Karpas-422 (cell line): ENCODE data around the gene SLC39A6. TPM values are rescaled to one million over a fixed set of nuclear protein-coding genes. Genes with fewer than 3 reads are reported as not detected.

ENCODE experiments used
- DNase-seq: peaks from one replicate; pipeline ENCODE4 v3.0.0-alpha.2; 2015
- H2AFZ ChIP-seq: fragments of 200-600 bp; sonication (generic); 2 replicates; pipeline ENCODE4 v1.6.1; 2014; ENCODE audit warnings: antibody characterized with exemption, low read length, mixed read lengths
- H3K27ac ChIP-seq: fragments of 200-600 bp; sonication (generic); 2 replicates; pipeline ENCODE4 v1.5.1; 2014; ENCODE audit warnings: mild to moderate bottlenecking, low read length, moderate library complexity
- H3K27me3 ChIP-seq: fragments of 200-600 bp; sonication (generic); 2 replicates; pipeline ENCODE4 v1.6.1; 2014; ENCODE audit warnings: low read length, mixed read lengths
- H3K36me3 ChIP-seq: fragments of 200-600 bp; sonication (generic); 2 replicates; pipeline ENCODE4 v1.6.1; 2014; ENCODE audit warnings: low read length, mixed read lengths; ENCODE audit not compliant: insufficient read depth
- H3K4me1 ChIP-seq: fragments of 200-600 bp; sonication (generic); 2 replicates; pipeline ENCODE4 v1.6.1; 2014; ENCODE audit warnings: mild to moderate bottlenecking, low read length, mixed read lengths
- H3K4me2 ChIP-seq: fragments of 200-600 bp; sonication (generic); 2 replicates; pipeline ENCODE4 v1.6.1; 2014; ENCODE audit warnings: low read length, low read depth, mild to moderate bottlenecking; ENCODE audit not compliant: poor library complexity, severe bottlenecking
- H3K4me3 ChIP-seq: fragments of 200-600 bp; sonication (generic); 2 replicates; pipeline ENCODE4 v1.5.1; 2014; ENCODE audit warnings: mild to moderate bottlenecking, antibody characterized with exemption, low read length, mixed read lengths
- H3K79me2 ChIP-seq: fragments of 200-600 bp; sonication (generic); 2 replicates; pipeline ENCODE4 v1.6.1; 2014; ENCODE audit warnings: mild to moderate bottlenecking, low read length, mixed read lengths
- H3K9ac ChIP-seq: fragments of 200-600 bp; sonication (generic); 2 replicates; pipeline ENCODE4 v1.6.0; 2014; ENCODE audit warnings: low read length
- H3K9me2 ChIP-seq: fragments of 200-600 bp; sonication (generic), shearing (Covaris generic); replicated peaks from 2 replicates; pipeline ENCODE4 v1.6.0; 2014; ENCODE audit warnings: mild to moderate bottlenecking, low read length, moderate library complexity; ENCODE audit not compliant: insufficient read depth
- H3K9me3 ChIP-seq: fragments of 300-700, 200-600 bp; sonication (generic); 2 replicates; pipeline ENCODE4 v1.6.1; 2014; ENCODE audit warnings: low read length, mixed read lengths
- H4K20me1 ChIP-seq: fragments of 200-600 bp; sonication (generic); 2 replicates; pipeline ENCODE4 v1.6.1; 2014; ENCODE audit warnings: mild to moderate bottlenecking, antibody characterized with exemption, low read length, low read depth; ENCODE audit not compliant: insufficient read depth
- total RNA-seq: library from RNA; depleted of rRNA; stranded (reverse); fragments of >200 nt; shearing (Covaris generic); gene quantifications from 2 replicates; pipeline ENCODE4 v1.2.3, GENCODE V29; 2014; ENCODE audit warnings: low replicate concordance

SLC39A6 gene
- total RNA-seq, 1 experiment from 2014 or later: 114 TPM

DNA sequence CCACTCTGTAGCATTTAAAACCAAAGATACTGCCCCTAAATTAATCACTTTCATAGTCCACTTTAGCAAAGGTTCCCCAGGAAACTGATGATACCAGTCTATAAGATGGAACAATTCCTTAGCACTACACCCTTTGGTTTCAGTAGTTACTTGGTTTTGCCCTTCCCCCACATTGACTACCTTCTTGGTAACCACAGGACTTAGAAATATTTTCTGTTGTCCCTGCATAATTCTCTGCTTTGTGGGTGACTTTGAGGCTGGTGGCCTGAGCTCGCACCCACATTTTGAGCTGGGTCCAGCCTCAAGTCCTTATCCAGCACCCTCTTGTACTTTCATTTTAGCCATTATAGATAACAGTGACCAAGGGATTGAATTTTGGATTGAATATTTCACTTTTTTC lies 23.6 kb upstream of the SLC39A6 start:
- Histone ChIP-seq H2AFZ (no peak overlapping the region), H4K20me1 (no peaks in the 10 kb centered on the region), H3K4me3 (no peak overlapping the region), H3K27me3 (no peaks in the 10 kb centered on the region), H3K9ac (no peak overlapping the region), H3K4me1 (peaks cover 27% of the 10 kb centered on the region), H3K4me2 (no peak overlapping the region), H3K36me3 (peaks cover 79% of the 10 kb centered on the region), H3K27ac (no peak overlapping the region), H3K79me2 (peaks cover 9% of the 10 kb centered on the region), H3K9me3 (no peaks in the 10 kb centered on the region), H3K9me2 (no peaks in the 10 kb centered on the region)
- DNase-seq: no peak

DNA sequence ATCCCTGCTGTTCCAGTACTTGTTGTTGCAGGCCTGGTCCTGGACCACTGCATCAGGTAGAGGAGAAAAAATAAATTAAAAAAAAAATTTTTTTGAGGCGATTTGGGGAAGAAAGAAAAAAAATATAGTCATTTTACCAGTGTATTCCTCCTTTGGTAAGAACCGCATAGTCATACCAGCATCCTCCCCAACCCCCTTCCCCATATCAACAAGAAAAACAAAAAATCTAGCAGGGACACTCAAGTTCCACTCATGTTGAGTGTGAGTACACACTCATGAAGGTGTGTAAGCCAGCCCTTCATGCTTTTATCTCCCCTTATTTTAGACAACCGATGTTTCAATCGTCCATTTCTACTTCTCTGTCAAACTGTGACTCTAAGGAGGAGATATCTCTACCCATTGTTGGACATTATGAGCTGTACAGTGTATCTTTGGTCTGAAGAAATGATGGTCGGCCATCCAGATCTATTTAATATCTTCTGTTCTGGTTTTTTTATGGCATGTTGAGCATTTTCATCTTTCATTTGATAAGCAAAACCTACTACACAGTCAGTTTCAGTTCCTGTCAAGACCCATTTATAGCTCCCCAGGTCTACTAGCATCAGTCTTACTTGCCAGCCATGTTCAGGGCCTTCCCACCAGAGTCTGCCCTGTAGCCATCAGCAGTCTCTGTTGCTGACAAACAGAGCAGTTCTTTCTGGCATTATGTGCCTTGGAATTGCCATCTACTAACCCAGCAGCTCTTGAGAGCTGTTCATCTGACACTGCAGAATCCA lies 20.6 kb upstream of the SLC39A6 start:
- H3K4me1 ChIP-seq: peaks cover 36% of the 10 kb centered on the region
- peak; percentile 89 for DNase-seq
- peak overlapping the region; percentile 59 for H3K9ac ChIP-seq
- H3K27ac ChIP-seq: peak overlapping the region; percentile 88
- H4K20me1 ChIP-seq: no peaks in the 10 kb centered on the region
- H2AFZ ChIP-seq: no peak overlapping the region
- no peaks in the 10 kb centered on the region for H3K27me3 ChIP-seq
- peak overlapping the region; percentile 62 for H3K4me2 ChIP-seq
- no peaks in the 10 kb centered on the region for H3K9me3 ChIP-seq
- H3K79me2 ChIP-seq: peaks cover 19% of the 10 kb centered on the region
- peak overlapping the region; percentile 38; the same call in 1 of the 2 replicates for H3K4me3 ChIP-seq
- H3K36me3 ChIP-seq: peaks cover 80% of the 10 kb centered on the region
- no peaks in the 10 kb centered on the region for H3K9me2 ChIP-seq

DNA sequence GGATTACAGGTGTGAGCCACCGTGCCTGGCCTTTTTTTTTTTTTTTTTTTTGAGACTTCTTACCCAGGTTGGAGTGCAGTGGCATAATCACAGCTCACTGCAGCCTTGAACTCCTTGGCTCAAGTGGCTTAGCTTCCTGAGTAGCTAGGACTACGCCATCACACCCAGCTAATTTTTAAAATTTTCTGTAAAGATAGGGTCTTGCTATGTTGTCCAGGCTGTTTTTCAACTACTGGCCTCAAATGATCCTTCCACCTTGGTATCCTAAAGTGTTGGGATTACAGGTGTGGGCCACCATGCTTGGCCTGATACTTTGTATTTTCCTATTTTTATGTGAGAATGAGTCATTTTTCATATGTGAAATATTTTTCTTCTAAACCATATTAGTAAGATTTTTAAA lies 14.3 kb upstream of the SLC39A6 start:
- H3K36me3 ChIP-seq: peaks cover 64% of the 10 kb centered on the region
- H3K27ac ChIP-seq: no peak overlapping the region
- H3K27me3 ChIP-seq: no peaks in the 10 kb centered on the region
- H3K4me2 ChIP-seq: no peak overlapping the region
- H3K4me1 ChIP-seq: peaks cover 11% of the 10 kb centered on the region
- H3K4me3 ChIP-seq: no peak overlapping the region
- H4K20me1 ChIP-seq: no peaks in the 10 kb centered on the region
- no peak for DNase-seq
- no peak overlapping the region for H3K9ac ChIP-seq
- no peaks in the 10 kb centered on the region for H3K9me3 ChIP-seq
- no peaks in the 10 kb centered on the region for H3K9me2 ChIP-seq
- H2AFZ ChIP-seq: no peak overlapping the region
- H3K79me2 ChIP-seq: peaks cover 17% of the 10 kb centered on the region

DNA sequence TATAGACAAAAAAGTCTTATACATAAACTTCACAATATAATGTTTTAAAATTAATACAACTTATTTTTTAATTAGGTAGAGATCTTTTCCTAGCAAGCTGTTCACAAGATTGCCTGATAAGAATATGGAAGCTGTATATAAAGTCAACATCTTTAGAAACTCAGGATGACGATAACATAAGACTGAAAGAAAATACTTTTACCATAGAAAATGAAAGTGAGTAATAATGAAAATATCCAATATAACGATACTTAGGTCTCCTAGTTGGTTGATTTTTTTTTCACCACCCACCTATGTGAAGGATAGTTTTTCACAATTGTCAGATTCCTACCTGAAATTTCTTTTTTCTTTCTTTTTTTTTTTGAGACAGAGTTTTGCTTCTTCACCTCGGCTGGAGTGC lies 13.6 kb upstream of the SLC39A6 start:
- DNase-seq: no peak
- Histone ChIP-seq H3K27ac (no peak overlapping the region), H3K36me3 (peaks cover 67% of the 10 kb centered on the region), H3K4me3 (no peak overlapping the region), H4K20me1 (no peaks in the 10 kb centered on the region), H2AFZ (no peak overlapping the region), H3K4me1 (peaks cover 9% of the 10 kb centered on the region), H3K4me2 (no peak overlapping the region), H3K9me2 (no peaks in the 10 kb centered on the region), H3K79me2 (peaks cover 17% of the 10 kb centered on the region), H3K9me3 (no peaks in the 10 kb centered on the region), H3K27me3 (no peaks in the 10 kb centered on the region), H3K9ac (no peak overlapping the region)

DNA sequence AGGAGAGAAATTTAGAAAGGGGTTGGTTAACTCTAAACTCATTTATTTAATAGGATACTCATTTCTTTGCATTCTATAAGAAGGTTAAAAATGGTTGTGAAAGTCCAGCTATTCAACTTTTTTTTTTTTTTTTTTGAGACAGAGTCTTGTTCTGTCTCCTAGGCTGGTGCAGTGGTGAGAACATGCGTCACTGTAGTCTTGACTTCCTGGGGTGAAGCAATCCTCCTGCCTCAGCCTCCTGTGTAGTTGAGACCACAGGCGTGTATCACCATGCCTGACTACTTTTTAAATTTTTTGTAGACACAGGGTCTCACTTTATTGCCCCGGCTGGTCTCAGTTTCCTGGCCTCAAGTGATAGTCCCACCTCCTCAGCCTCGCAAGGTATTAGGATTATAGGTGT lies 12.4 kb upstream of the SLC39A6 start:
- DNase-seq: no peak
- Histone ChIP-seq H3K9me3 (no peaks in the 10 kb centered on the region), H3K4me2 (no peak overlapping the region), H3K9ac (no peak overlapping the region), H4K20me1 (no peaks in the 10 kb centered on the region), H3K9me2 (no peaks in the 10 kb centered on the region), H3K27ac (no peak overlapping the region), H3K79me2 (peaks cover 20% of the 10 kb centered on the region), H3K4me3 (no peak overlapping the region), H3K4me1 (peaks cover 5% of the 10 kb centered on the region), H3K27me3 (no peaks in the 10 kb centered on the region), H3K36me3 (peaks cover 67% of the 10 kb centered on the region), H2AFZ (no peak overlapping the region)

DNA sequence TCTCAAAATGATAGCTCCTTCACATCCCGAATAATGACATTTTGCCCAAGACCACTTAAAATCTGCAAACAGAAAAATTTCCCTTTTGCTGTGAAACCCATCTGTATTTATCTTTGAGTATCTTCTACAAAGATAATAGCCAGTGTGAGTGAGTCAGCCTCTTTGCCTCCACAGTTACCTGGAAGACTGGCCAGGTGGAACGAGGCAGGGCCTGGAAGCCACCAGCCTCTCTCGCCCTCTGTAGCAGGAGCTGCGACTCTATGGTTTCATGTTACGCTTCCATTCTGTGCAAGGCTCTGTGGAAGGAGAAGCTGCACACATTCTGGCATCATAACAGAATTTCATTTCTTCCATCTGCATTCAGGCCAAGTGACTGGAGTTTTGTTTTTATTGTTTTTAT lies 10.1 kb upstream of the SLC39A6 start:
- H3K36me3 ChIP-seq: peaks cover 56% of the 10 kb centered on the region

DNA sequence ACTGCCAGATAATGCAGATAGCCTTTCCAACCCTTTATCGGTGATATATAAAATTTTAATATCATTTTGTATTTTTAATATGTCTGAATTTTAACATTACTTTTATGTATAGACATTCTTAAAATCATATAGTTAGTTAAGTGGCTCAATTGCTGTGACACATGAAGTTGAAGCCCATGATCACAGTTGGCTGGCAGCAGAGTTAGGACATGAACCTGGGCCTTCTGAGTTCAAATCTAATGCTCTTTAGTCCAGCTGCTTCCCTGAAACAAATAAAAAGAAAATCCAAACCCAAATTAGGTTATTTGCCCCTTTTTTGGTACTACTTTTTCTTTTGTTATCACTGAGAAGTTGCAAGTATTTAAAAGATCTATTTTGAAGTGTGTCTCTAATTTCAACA lies 6.1 kb upstream of the SLC39A6 start:
- no peaks in the 10 kb centered on the region for H3K9me3 ChIP-seq
- 0 out of 2 replicates have a peak overlapping the region, but pooled peaks have one; percentile 17 for H3K27ac ChIP-seq
- H3K36me3 ChIP-seq: peaks cover 41% of the 10 kb centered on the region; the same call in 1 of the 2 replicates
- peaks cover 9% of the 10 kb centered on the region for H4K20me1 ChIP-seq
- H3K9me2 ChIP-seq: no peaks in the 10 kb centered on the region
- peaks cover 30% of the 10 kb centered on the region for H3K4me1 ChIP-seq
- H2AFZ ChIP-seq: no peak overlapping the region
- H3K4me3 ChIP-seq: no peak overlapping the region
- peaks cover 73% of the 10 kb centered on the region for H3K79me2 ChIP-seq
- DNase-seq: no peak
- H3K9ac ChIP-seq: no peak overlapping the region
- H3K27me3 ChIP-seq: no peaks in the 10 kb centered on the region
- no peak overlapping the region for H3K4me2 ChIP-seq

More for the DNA sequence above, 10.1 kb upstream of the SLC39A6 start:
- H3K9ac ChIP-seq: no peak overlapping the region
- H3K4me3 ChIP-seq: no peak overlapping the region
- H2AFZ ChIP-seq: no peak overlapping the region
- no peak overlapping the region for H3K4me2 ChIP-seq
- DNase-seq: no peak
- 0 out of 2 replicates have a peak, but pooled peaks cover 6% of the 10 kb centered on the region for H3K4me1 ChIP-seq
- no peaks in the 10 kb centered on the region for H3K9me2 ChIP-seq
- H3K9me3 ChIP-seq: no peaks in the 10 kb centered on the region
- peaks cover 35% of the 10 kb centered on the region for H3K79me2 ChIP-seq
- no peaks in the 10 kb centered on the region for H3K27me3 ChIP-seq
- peaks cover 3% of the 10 kb centered on the region; the same call in 1 of the 2 replicates for H4K20me1 ChIP-seq
- no peak overlapping the region for H3K27ac ChIP-seq

DNA sequence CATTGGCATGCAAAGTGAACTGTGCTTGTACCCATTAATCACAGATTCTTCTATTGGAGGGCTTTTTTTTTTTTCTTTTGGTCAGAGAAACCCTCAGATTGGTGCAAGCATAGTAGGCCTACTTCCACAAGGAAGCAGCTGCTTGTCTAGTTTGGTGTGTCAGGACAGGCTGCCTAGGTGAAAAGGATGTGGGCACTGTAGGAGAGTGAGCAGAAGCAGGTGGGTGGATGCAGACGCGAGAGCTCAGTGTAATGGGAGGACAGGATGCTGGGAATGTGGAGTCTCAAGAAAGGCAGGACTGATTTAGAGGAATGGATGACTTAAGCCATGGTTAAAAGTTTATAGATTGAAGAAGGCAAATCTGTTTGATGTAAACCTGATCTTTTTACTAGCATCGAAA lies 3.6 kb upstream of the SLC39A6 start:
- H3K9ac ChIP-seq: no peak overlapping the region
- peaks cover 9% of the 10 kb centered on the region for H4K20me1 ChIP-seq
- no peaks in the 10 kb centered on the region for H3K9me2 ChIP-seq
- H3K4me1 ChIP-seq: peaks cover 37% of the 10 kb centered on the region
- no peak overlapping the region for H2AFZ ChIP-seq
- no peak for DNase-seq
- H3K79me2 ChIP-seq: peaks cover 85% of the 10 kb centered on the region
- H3K27ac ChIP-seq: no peak overlapping the region
- no peaks in the 10 kb centered on the region for H3K27me3 ChIP-seq
- H3K9me3 ChIP-seq: no peaks in the 10 kb centered on the region
- H3K36me3 ChIP-seq: peaks cover 24% of the 10 kb centered on the region; the same call in 1 of the 2 replicates
- H3K4me2 ChIP-seq: no peak overlapping the region
- no peak overlapping the region for H3K4me3 ChIP-seq
